Ishikawa (cell line): ENCODE data around the gene FOXK1.

Source experiments
- CEBPB ChIP-seq: IDR thresholded peaks from 2 replicates; pipeline ENCODE4 v1.6.1; 2012
- CREB1 ChIP-seq: IDR thresholded peaks from 2 replicates; pipeline ENCODE4 v1.6.1; 2012; ENCODE audit warnings: low read depth
- EGR1 ChIP-seq: IDR thresholded peaks from 2 replicates; pipeline ENCODE4 v1.6.1; 2012
- EP300 ChIP-seq: IDR thresholded peaks from 2 replicates; pipeline ENCODE4 v1.6.1; 2012; ENCODE audit warnings: borderline replicate concordance
- FOXM1 ChIP-seq: IDR thresholded peaks from 2 replicates; pipeline ENCODE4 v1.6.1; 2012; ENCODE audit warnings: low read depth, borderline replicate concordance
- MAX ChIP-seq: IDR thresholded peaks from 2 replicates; pipeline ENCODE4 v1.6.1; 2012
- NFIC ChIP-seq: IDR thresholded peaks from 2 replicates; pipeline ENCODE4 v1.6.1; 2012
- RAD21 ChIP-seq: IDR thresholded peaks from 2 replicates; pipeline ENCODE4 v1.6.1; 2012; ENCODE audit warnings: low read depth
- TAF1 ChIP-seq: IDR thresholded peaks from 2 replicates; pipeline ENCODE4 v1.6.1; 2012; ENCODE audit warnings: low read depth, mild to moderate bottlenecking
- TCF12 ChIP-seq: IDR thresholded peaks from 2 replicates; pipeline ENCODE4 v1.6.1; 2012; ENCODE audit warnings: low read depth
- TEAD4 ChIP-seq: IDR thresholded peaks from 2 replicates; pipeline ENCODE4 v1.6.1; 2012
- YY1 ChIP-seq: IDR thresholded peaks from 2 replicates; pipeline ENCODE4 v1.6.1; 2012; ENCODE audit warnings: low read depth
- ZBTB7A ChIP-seq: IDR thresholded peaks from 2 replicates; pipeline ENCODE4 v1.6.1; 2012; ENCODE audit warnings: low read depth
- TF ChIP-seq, protein P1 (sequence below): IDR thresholded peaks from 2 replicates; pipeline ENCODE4 v1.6.1; 2012; ENCODE audit warnings: low read depth, mild to moderate bottlenecking
- TF ChIP-seq, protein P2 (sequence below): IDR thresholded peaks from 2 replicates; pipeline ENCODE4 v1.6.1; 2012

FOXK1 gene

GRCh38 chr7:4693152-4693551, 11.1 kb downstream of the FOXK1 start:
- TF ChIP-seq, protein P1, sequence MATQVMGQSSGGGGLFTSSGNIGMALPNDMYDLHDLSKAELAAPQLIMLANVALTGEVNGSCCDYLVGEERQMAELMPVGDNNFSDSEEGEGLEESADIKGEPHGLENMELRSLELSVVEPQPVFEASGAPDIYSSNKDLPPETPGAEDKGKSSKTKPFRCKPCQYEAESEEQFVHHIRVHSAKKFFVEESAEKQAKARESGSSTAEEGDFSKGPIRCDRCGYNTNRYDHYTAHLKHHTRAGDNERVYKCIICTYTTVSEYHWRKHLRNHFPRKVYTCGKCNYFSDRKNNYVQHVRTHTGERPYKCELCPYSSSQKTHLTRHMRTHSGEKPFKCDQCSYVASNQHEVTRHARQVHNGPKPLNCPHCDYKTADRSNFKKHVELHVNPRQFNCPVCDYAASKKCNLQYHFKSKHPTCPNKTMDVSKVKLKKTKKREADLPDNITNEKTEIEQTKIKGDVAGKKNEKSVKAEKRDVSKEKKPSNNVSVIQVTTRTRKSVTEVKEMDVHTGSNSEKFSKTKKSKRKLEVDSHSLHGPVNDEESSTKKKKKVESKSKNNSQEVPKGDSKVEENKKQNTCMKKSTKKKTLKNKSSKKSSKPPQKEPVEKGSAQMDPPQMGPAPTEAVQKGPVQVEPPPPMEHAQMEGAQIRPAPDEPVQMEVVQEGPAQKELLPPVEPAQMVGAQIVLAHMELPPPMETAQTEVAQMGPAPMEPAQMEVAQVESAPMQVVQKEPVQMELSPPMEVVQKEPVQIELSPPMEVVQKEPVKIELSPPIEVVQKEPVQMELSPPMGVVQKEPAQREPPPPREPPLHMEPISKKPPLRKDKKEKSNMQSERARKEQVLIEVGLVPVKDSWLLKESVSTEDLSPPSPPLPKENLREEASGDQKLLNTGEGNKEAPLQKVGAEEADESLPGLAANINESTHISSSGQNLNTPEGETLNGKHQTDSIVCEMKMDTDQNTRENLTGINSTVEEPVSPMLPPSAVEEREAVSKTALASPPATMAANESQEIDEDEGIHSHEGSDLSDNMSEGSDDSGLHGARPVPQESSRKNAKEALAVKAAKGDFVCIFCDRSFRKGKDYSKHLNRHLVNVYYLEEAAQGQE = no peak
- TF ChIP-seq FOXM1 (no peak), TEAD4 (no peak), EP300 (no peak), ZBTB7A (no peak), TCF12 (no peak), CEBPB (no peak), RAD21 (no peak), YY1 (no peak), TAF1 (no peak), EGR1 (no peak), MAX (no peak), CREB1 (no peak), NFIC (no peak)
- TF ChIP-seq, protein P2, sequence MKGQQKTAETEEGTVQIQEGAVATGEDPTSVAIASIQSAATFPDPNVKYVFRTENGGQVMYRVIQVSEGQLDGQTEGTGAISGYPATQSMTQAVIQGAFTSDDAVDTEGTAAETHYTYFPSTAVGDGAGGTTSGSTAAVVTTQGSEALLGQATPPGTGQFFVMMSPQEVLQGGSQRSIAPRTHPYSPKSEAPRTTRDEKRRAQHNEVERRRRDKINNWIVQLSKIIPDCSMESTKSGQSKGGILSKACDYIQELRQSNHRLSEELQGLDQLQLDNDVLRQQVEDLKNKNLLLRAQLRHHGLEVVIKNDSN = no peak

DNA sequence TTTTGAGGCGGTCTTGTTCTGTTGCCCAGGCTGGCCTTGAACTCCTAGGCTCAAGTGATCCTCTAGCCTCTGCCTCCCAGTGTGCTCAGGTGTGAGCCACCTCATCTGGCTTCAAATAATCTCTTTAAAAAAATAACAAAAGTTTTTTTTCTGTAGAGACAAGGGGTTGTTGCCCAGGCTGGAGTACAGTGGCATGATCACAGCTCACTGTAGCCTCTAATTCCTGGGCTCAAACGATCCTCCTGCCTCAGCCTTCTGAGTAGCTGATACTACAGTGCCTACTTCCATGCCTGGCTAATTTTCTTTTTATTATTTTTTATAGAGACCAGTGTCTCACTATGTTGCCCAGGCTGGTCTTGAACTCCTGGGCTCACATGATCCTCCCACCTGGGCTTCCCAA, 11.7 kb downstream of the FOXK1 start:
- TF ChIP-seq CREB1 (no peak), NFIC (no peak), YY1 (no peak)

DNA sequence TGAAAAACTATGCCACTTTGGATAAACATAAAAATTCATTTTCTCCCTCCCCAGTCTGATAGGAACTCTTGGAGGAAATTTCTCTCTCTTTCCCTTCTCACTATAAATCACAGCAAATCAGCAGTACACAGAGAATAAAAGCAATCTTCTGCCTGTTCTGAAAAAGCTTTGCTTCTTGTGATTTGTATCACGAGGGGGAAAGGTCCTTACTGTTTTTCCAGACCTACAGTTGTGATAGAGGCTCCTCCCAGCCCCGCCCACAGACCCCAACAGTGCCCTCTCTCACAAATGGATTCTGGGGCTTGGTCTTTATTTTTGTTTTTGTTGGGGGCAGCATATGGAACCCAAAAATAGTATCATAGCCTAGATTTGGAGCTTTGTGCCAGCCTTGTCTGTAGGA, 12.2 kb downstream of the FOXK1 start:
- no peak for TF ChIP-seq NFIC
- TF ChIP-seq FOXM1 = no peak
- TF ChIP-seq YY1 = no peak
- no peak for TF ChIP-seq ZBTB7A
- TF ChIP-seq TCF12 = no peak
- no peak for TF ChIP-seq EGR1
- TF ChIP-seq EP300 = no peak

GRCh38 chr7:4698707-4699275, 16.7 kb downstream of the FOXK1 start:
- no peak for TF ChIP-seq CREB1
- TF ChIP-seq MAX = no peak
- TF ChIP-seq, protein P2 = no peak
- TF ChIP-seq TEAD4 = no peak
- TF ChIP-seq TAF1 = no peak

- TF ChIP-seq TAF1 = no peak
- TF ChIP-seq YY1 = no peak
- TF ChIP-seq EP300 = no peak
- no peak for TF ChIP-seq NFIC
- TF ChIP-seq, protein P2 = no peak
- TF ChIP-seq ZBTB7A = no peak
- no peak for TF ChIP-seq TCF12
- TF ChIP-seq RAD21 = no peak
- no peak for TF ChIP-seq EGR1
- TF ChIP-seq TEAD4 = no peak
- no peak for TF ChIP-seq CREB1
- TF ChIP-seq FOXM1 = no peak
- TF ChIP-seq MAX = no peak
- no peak for TF ChIP-seq CEBPB
Measured at GRCh38 chr7:4699841-4700240, 17.7 kb downstream of the FOXK1 start.

GRCh38 chr7:4700577-4701235, 18.6 kb downstream of the FOXK1 start:
- TF ChIP-seq CEBPB (no peak), EGR1 (no peak), CREB1 (no peak), EP300 (no peak), TCF12 (no peak), TEAD4 (no peak), NFIC (no peak), ZBTB7A (no peak), MAX (no peak), TAF1 (no peak), RAD21 (no peak), YY1 (no peak), FOXM1 (no peak)
- TF ChIP-seq, protein P1 = no peak
- TF ChIP-seq, protein P2 = no peak
